Subcutaneous abdominal adipose tissue (tissue), 5 donors: ENCODE data around the gene SDF2.
"Not testable (repeated sequence)": the region's sequence is repeated elsewhere in the genome, so short reads cannot be mapped to it uniquely, and the experiment has no call there.

Experiments used
- H3K27ac ChIP-seq: one replicate; pipeline ENCODE4 v1.7.0; 2013; ENCODE audit warnings: low read depth, mild to moderate bottlenecking, inconsistent platforms, low read length, moderate library complexity
- H3K27me3 ChIP-seq, 5 donors: one replicate each; pipeline ENCODE4 v1.7.0; 2013; ENCODE audit warnings: low read length in 5 of 5, inconsistent platforms in 1 of 5; ENCODE audit not compliant: control insufficient read depth in 5 of 5, insufficient read depth in 4 of 5
- H3K36me3 ChIP-seq, 5 donors: one replicate each; pipeline ENCODE4 v1.7.0; 2013; ENCODE audit warnings: low read length in 5 of 5; ENCODE audit not compliant: control insufficient read depth in 5 of 5, insufficient read depth in 5 of 5
- H3K4me1 ChIP-seq, 5 donors: one replicate each; pipeline ENCODE4 v1.7.0; 2013; ENCODE audit warnings: low read length in 5 of 5, mild to moderate bottlenecking in 3 of 5, moderate library complexity in 1 of 5; ENCODE audit not compliant: control insufficient read depth in 5 of 5, insufficient read depth in 5 of 5
- H3K4me3 ChIP-seq, 5 donors: one replicate each; pipeline ENCODE4 v1.7.0; 2013; ENCODE audit warnings: low read length in 5 of 5, low read depth in 1 of 5
- H3K9ac ChIP-seq, 5 donors: one replicate each; pipeline ENCODE4 v1.7.0; 2013; ENCODE audit warnings: low read length in 5 of 5, mild to moderate bottlenecking in 4 of 5, moderate library complexity in 3 of 5
- H3K9me3 ChIP-seq, 5 donors: one replicate each; pipeline ENCODE4 v1.7.0; 2013; ENCODE audit warnings: low read length in 5 of 5; ENCODE audit not compliant: control insufficient read depth in 5 of 5
- donor health status: healthy.
- donor health status: healthy.
- donor health status: healthy.
- donor health status: healthy.
- donor health status: healthy.

SDF2 gene

DNA sequence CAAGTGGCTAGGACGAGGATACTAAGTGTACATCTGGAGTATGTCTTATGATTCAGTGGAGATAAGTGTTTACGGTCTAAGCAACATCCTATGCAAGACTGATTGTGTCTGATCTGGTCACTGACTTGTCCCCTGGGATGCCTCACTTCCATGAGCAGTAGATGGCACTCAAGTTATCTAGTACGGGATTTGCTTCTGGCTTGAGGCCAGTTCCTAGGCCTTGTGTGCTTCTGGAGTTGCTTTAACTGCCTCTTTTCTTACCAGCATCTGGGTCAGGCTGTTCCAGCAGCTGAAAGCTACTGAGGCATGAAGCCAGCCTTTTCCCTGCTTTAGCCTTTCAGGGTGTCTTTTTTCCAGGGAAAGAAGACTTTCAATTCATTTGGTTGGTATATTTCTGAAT is 23.3 kb upstream of the SDF2 start:
- Histone ChIP-seq H3K4me3 (no peak overlapping the region), H3K4me1 (no peaks in the 10 kb centered on the region), H3K9ac (peak overlapping the region in 1 of 5 donors; percentile 13), H3K9me3 (no peaks in the 10 kb centered on the region), H3K36me3 (peaks cover 32 to 99% (median 94%) of the 10 kb centered on the region in 5 donors), H3K27ac (no peak overlapping the region), H3K27me3 (no peaks in the 10 kb centered on the region)

GRCh38 chr17:28682655-28683054 is 20.9 kb upstream of the SDF2 start:
- Histone ChIP-seq H3K36me3 (peaks cover 24 to 98% (median 92%) of the 10 kb centered on the region in 5 donors), H3K4me1 (no peaks in the 10 kb centered on the region), H3K9me3 (no peaks in the 10 kb centered on the region), H3K27ac (no peak overlapping the region), H3K4me3 (no peak overlapping the region), H3K27me3 (no peaks in the 10 kb centered on the region), H3K9ac (no peak overlapping the region)

- no peak overlapping the region for H3K4me3 ChIP-seq
Measured at GRCh38 chr17:28675980-28676379, 14.3 kb upstream of the SDF2 start.

GRCh38 chr17:28675490-28675889 is 13.8 kb upstream of the SDF2 start:
- no peak overlapping the region for H3K27ac ChIP-seq
- peaks cover 39 to 99% (median 90%) of the 10 kb centered on the region in 5 donors for H3K36me3 ChIP-seq
- no peaks in the 10 kb centered on the region for H3K9me3 ChIP-seq
- H3K4me1 ChIP-seq = no peaks in the 10 kb centered on the region
- H3K9ac ChIP-seq = no peak overlapping the region
- no peaks in the 10 kb centered on the region for H3K27me3 ChIP-seq
- no peak overlapping the region for H3K4me3 ChIP-seq

More at GRCh38 chr17:28675980-28676379, 14.3 kb upstream of the SDF2 start:
- no peaks in the 10 kb centered on the region for H3K4me1 ChIP-seq
- H3K27ac ChIP-seq = no peak overlapping the region
- H3K27me3 ChIP-seq = no peaks in the 10 kb centered on the region
- no peak overlapping the region for H3K9ac ChIP-seq
- H3K9me3 ChIP-seq = no peaks in the 10 kb centered on the region
- peaks cover 37 to 100% (median 92%) of the 10 kb centered on the region in 5 donors for H3K36me3 ChIP-seq

GRCh38 chr17:28669918-28670317 is 8.2 kb upstream of the SDF2 start:
- Histone ChIP-seq H3K27ac (no peak overlapping the region), H3K4me3 (no peak overlapping the region), H3K9ac (no peak overlapping the region), H3K9me3 (no peaks in the 10 kb centered on the region), H3K36me3 (peaks cover 35 to 67% (median 56%) of the 10 kb centered on the region in 5 donors), H3K4me1 (peaks cover 0 to 7% (median 0%) of the 10 kb centered on the region in 5 donors), H3K27me3 (no peaks in the 10 kb centered on the region)

- Histone ChIP-seq H3K27ac (no peak overlapping the region), H3K27me3 (no peaks in the 10 kb centered on the region), H3K4me1 (peaks cover 4 to 20% (median 15%) of the 10 kb centered on the region in 5 donors), H3K36me3 (peaks cover 23 to 50% (median 41%) of the 10 kb centered on the region in 5 donors), H3K9ac (peak overlapping the region in 1 of 5 donors; percentile 28), H3K4me3 (no peak overlapping the region), H3K9me3 (no peaks in the 10 kb centered on the region)
Measured at GRCh38 chr17:28667870-28668269, 6.2 kb upstream of the SDF2 start.

DNA sequence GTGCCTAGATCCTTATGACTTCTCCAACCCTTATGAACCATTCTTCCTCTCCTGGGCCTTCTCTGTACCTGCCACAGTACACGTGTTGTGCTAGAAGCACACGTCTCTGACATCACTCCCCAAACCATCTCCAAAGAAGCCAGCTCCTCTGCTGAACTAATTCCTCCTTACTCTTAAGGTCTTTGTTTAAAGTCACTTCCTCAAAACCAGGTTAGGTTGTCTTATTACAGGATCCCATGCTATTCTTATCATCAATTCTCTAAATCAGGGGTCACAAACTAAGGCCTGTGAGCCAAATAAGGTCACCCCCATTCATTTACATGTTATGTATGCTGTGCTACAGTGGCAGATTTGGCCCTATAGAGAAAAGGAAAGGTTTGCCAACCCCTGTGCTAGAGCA is 4.3 kb upstream of the SDF2 start:
- Histone ChIP-seq H3K4me1 (peaks cover 4 to 29% (median 25%) of the 10 kb centered on the region in 5 donors), H3K27ac (no peak overlapping the region), H3K9me3 (no peaks in the 10 kb centered on the region), H3K36me3 (peaks cover 11 to 33% (median 26%) of the 10 kb centered on the region in 5 donors), H3K4me3 (no peak overlapping the region), H3K9ac (no peak overlapping the region), H3K27me3 (no peaks in the 10 kb centered on the region)

GRCh38 chr17:28663723-28664122 is 2.0 kb upstream of the SDF2 start:
- peak overlapping the region in 1 of 5 donors; percentile 6 for H3K4me3 ChIP-seq
- H3K9me3 ChIP-seq = no peaks in the 10 kb centered on the region
- peaks cover 4 to 35% (median 31%) of the 10 kb centered on the region in 5 donors for H3K4me1 ChIP-seq
- no peaks in the 10 kb centered on the region for H3K27me3 ChIP-seq
- peak overlapping the region; percentile 99 for H3K27ac ChIP-seq
- H3K9ac ChIP-seq = peak overlapping the region in 3 of 5 donors; percentile 98 to 99 (median 99)
- peaks cover 7 to 24% (median 18%) of the 10 kb centered on the region in 5 donors for H3K36me3 ChIP-seq

- peaks cover 0 to 18% (median 17%) of the 10 kb centered on the region in 5 donors for H3K36me3 ChIP-seq
Measured at GRCh38 chr17:28662527-28662829, 772 bp upstream of the SDF2 start.

GRCh38 chr17:28659497-28659881 is 2.2 kb downstream of the SDF2 start:
- peaks cover 0 to 26% (median 14%) of the 10 kb centered on the region in 5 donors for H3K36me3 ChIP-seq

More at GRCh38 chr17:28662527-28662829, 772 bp upstream of the SDF2 start:
- peak overlapping the region; percentile 94 to 100 (median 98) for H3K4me3 ChIP-seq
- no peaks in the 10 kb centered on the region for H3K9me3 ChIP-seq
- H3K27me3 ChIP-seq = no peaks in the 10 kb centered on the region
- peak overlapping the region; percentile 99 for H3K27ac ChIP-seq
- peaks cover 4 to 31% (median 30%) of the 10 kb centered on the region in 5 donors for H3K4me1 ChIP-seq
- peak overlapping the region; percentile 98 to 99 (median 99) for H3K9ac ChIP-seq

More at GRCh38 chr17:28659497-28659881, 2.2 kb downstream of the SDF2 start:
- not testable (repeated sequence) for H3K9ac ChIP-seq, H3K9me3 ChIP-seq, H3K4me3 ChIP-seq, H3K27me3 ChIP-seq, H3K27ac ChIP-seq
- peaks cover 4 to 31% (median 30%) of the 10 kb centered on the region in 5 donors for H3K4me1 ChIP-seq
